T-helper 9 cell (primary cell): ENCODE results near the gene INCA1.

Source experiments
- DNase-seq: peaks from one replicate; pipeline ENCODE4 v3.0.0-alpha.2; 2020

The INCA1 gene

GRCh38 chr17:4947411-4948165 lies 49.7 kb downstream of the INCA1 start:
- DNase-seq, result peak; percentile 59

- no peak for DNase-seq
Measured at GRCh38 chr17:4947010-4947410, 50.3 kb downstream of the INCA1 start.

- no peak for DNase-seq
Measured at GRCh38 chr17:4946312-4946976, 50.9 kb downstream of the INCA1 start.

- DNase-seq, result no peak
Measured at GRCh38 chr17:4945944-4946280, 51.4 kb downstream of the INCA1 start.

GRCh38 chr17:4945176-4945943 lies 52.0 kb downstream of the INCA1 start:
- DNase-seq, result peak; percentile 64

GRCh38 chr17:4944554-4945175 lies 52.7 kb downstream of the INCA1 start:
- DNase-seq, result no peak

- DNase-seq, result peak; percentile 31
Measured at GRCh38 chr17:4944163-4944553, 53.2 kb downstream of the INCA1 start.

GRCh38 chr17:4942760-4943508 lies 54.4 kb downstream of the INCA1 start:
- no peak for DNase-seq

- no peak for DNase-seq
Measured at GRCh38 chr17:4941319-4941610, 56.1 kb downstream of the INCA1 start.

GRCh38 chr17:4940555-4941318 lies 56.6 kb downstream of the INCA1 start:
- peak; percentile 36 for DNase-seq

GRCh38 chr17:4939796-4940554 lies 57.3 kb downstream of the INCA1 start, which contains the start of the genes RNF167 and SLC25A11:
Gene RNF167, plus strand, starts transcription at chr17:4940268. Its CDS starts 642 bp downstream, at chr17:4940910.
Gene SLC25A11, minus strand, starts transcription at chr17:4940046. Its CDS starts 136 bp downstream, at chr17:4939910.
- DNase-seq, result peak; percentile 87

- no peak for DNase-seq
Measured at GRCh38 chr17:4939546-4939795, 57.9 kb downstream of the INCA1 start.

GRCh38 chr17:4938688-4939545 lies 58.4 kb downstream of the INCA1 start:
- no peak for DNase-seq
